ENCODE measurements around the gene TMEM150A.

- no peak for TF ChIP-seq CTCF (conservative IDR thresholded peaks at IDR 0.05; ENCODE audit: low read length)
- TF ChIP-seq EZH2phosphoT487 (IDR thresholded peaks at IDR 0.05; ENCODE audit: borderline replicate concordance, low read depth, low read length) = no peak
Measured at GRCh38 chr2:85635011-85635410, 32.5 kb upstream of the TMEM150A start.

All from OCI-LY7 (cell line).